Right atrium auricular region (tissue), 2 donors: Measurements from ENCODE around the gene PTPRO. TPM values are rescaled to one million over a fixed set of nuclear protein-coding genes. Genes with fewer than 3 reads are reported as not detected.

ENCODE experiments used
- DNase-seq: peaks from one replicate; pipeline ENCODE4 v3.0.0-alpha.2; 2019; ENCODE audit warnings: low spot score
- H3K27ac ChIP-seq, 2 donors: fragments of 200-600 bp; sonication (generic); 1 replicate in 1 of 2; 2 replicates in 1 of 2; pipeline ENCODE4 v1.5.1; 2016 to 2019
- H3K27me3 ChIP-seq, 2 donors: fragments of 200-600 bp; sonication (generic); one replicate each; pipeline versions ENCODE4 v1.5.1 to v1.6.0; 2017 to 2019
- H3K36me3 ChIP-seq: fragments of 200-600 bp; sonication (generic); one replicate; pipeline ENCODE4 v1.5.1; 2016
- H3K4me1 ChIP-seq, 2 donors: fragments of 200-600 bp; sonication (generic); one replicate each; pipeline versions ENCODE4 v1.5.1 to v1.6.0; 2017 to 2019
- H3K4me3 ChIP-seq, 2 donors: fragments of 200-600 bp; sonication (generic); 1 replicate in 1 of 2; 2 replicates in 1 of 2; pipeline ENCODE4 v1.5.1; 2017 to 2019; ENCODE audit warnings: mild to moderate bottlenecking in 1 of 2, moderate library complexity in 1 of 2
- H3K9me3 ChIP-seq, 2 donors: fragments of 200-600 bp; sonication (generic); one replicate each; pipeline ENCODE4 v1.5.1; 2019
- CTCF ChIP-seq, 2 donors: fragments of 200-600 bp; sonication (generic); IDR thresholded peaks; one replicate each; pipeline ENCODE4 v1.5.1; 2019; ENCODE audit warnings: antibody characterized with exemption in 2 of 2
- total RNA-seq, 2 donors: library from RNA; depleted of rRNA; stranded (reverse); fragments of >200 nt; gene quantifications; one replicate each; pipeline ENCODE4 v1.1.0, GENCODE V29; 2016

The PTPRO gene
- total RNA-seq, 2 donors from 2014 or later: 0.30 to 2.9 TPM

- H3K4me3 ChIP-seq: no peak overlapping the region
- H3K9me3 ChIP-seq: no peaks in the 10 kb centered on the region
- TF ChIP-seq CTCF (IDR thresholded peaks at IDR 0.05): no peak
- no peaks in the 10 kb centered on the region for H3K36me3 ChIP-seq
- no peaks in the 10 kb centered on the region for H3K4me1 ChIP-seq
- no peak for DNase-seq
- H3K27ac ChIP-seq: no peak overlapping the region
- no peaks in the 10 kb centered on the region for H3K27me3 ChIP-seq
These were observed 107.0 kb downstream of the PTPRO start for GRCh38 chr12:15429262-15429661.

- no peaks in the 10 kb centered on the region for H3K27me3 ChIP-seq
These were observed 113.3 kb downstream of the PTPRO start for GRCh38 chr12:15435597-15435996.

GRCh38 chr12:15439459-15439858, 117.2 kb downstream of the PTPRO start:
- Histone ChIP-seq H3K4me1 (no peaks in the 10 kb centered on the region), H3K27me3 (no peaks in the 10 kb centered on the region), H3K4me3 (no peak overlapping the region), H3K9me3 (peaks cover 0 to 21% of the 10 kb centered on the region in 2 donors), H3K36me3 (no peaks in the 10 kb centered on the region), H3K27ac (no peak overlapping the region)
- no peak for DNase-seq
- no peak for TF ChIP-seq CTCF (IDR thresholded peaks at IDR 0.05)

More at GRCh38 chr12:15435597-15435996, 113.3 kb downstream of the PTPRO start:
- H3K9me3 ChIP-seq: peaks cover 0 to 21% of the 10 kb centered on the region in 2 donors
- no peaks in the 10 kb centered on the region for H3K36me3 ChIP-seq
- DNase-seq: no peak
- H3K4me1 ChIP-seq: no peaks in the 10 kb centered on the region
- no peak overlapping the region for H3K27ac ChIP-seq
- no peak for TF ChIP-seq CTCF (IDR thresholded peaks at IDR 0.05)
- H3K4me3 ChIP-seq: no peak overlapping the region

GRCh38 chr12:15443050-15443449, 120.7 kb downstream of the PTPRO start:
- H3K4me1 ChIP-seq: no peaks in the 10 kb centered on the region
- no peak for TF ChIP-seq CTCF (IDR thresholded peaks at IDR 0.05)
- no peaks in the 10 kb centered on the region for H3K36me3 ChIP-seq
- H3K27ac ChIP-seq: no peak overlapping the region
- H3K27me3 ChIP-seq: no peaks in the 10 kb centered on the region
- no peak for DNase-seq
- peaks cover 0 to 14% of the 10 kb centered on the region in 2 donors for H3K9me3 ChIP-seq
- no peak overlapping the region for H3K4me3 ChIP-seq

GRCh38 chr12:15443611-15444010, 121.3 kb downstream of the PTPRO start:
- no peak for DNase-seq
- Histone ChIP-seq H3K27ac (no peak overlapping the region), H3K4me1 (no peaks in the 10 kb centered on the region), H3K4me3 (no peak overlapping the region), H3K9me3 (peaks cover 0 to 8% of the 10 kb centered on the region in 2 donors), H3K27me3 (no peaks in the 10 kb centered on the region), H3K36me3 (no peaks in the 10 kb centered on the region)
- no peak for TF ChIP-seq CTCF (IDR thresholded peaks at IDR 0.05)

GRCh38 chr12:15444523-15444922, 122.2 kb downstream of the PTPRO start:
- no peak for DNase-seq
- H3K4me3 ChIP-seq: no peak overlapping the region
- TF ChIP-seq CTCF (IDR thresholded peaks at IDR 0.05): no peak
- no peaks in the 10 kb centered on the region for H3K9me3 ChIP-seq
- H3K27ac ChIP-seq: no peak overlapping the region
- H3K36me3 ChIP-seq: no peaks in the 10 kb centered on the region
- H3K27me3 ChIP-seq: no peaks in the 10 kb centered on the region
- H3K4me1 ChIP-seq: no peaks in the 10 kb centered on the region
